Measurements from ENCODE around the gene BCDIN3D. TPM values are rescaled to one million over a fixed set of nuclear protein-coding genes. Genes with fewer than 3 reads are reported as not detected.

Gene BCDIN3D
- total RNA-seq, 1 donor from 2014 or later, result 5.4 TPM

- H3K4me3 ChIP-seq (ENCODE audit: low read depth, low read length), result no peak overlapping the region
- no peak for DNase-seq (ENCODE audit: low read depth)
- H3K36me3 ChIP-seq (ENCODE audit: control insufficient read depth, insufficient read depth, low read length), result peaks cover 3% of the 10 kb centered on the region
- no peaks in the 10 kb centered on the region for H3K27me3 ChIP-seq (ENCODE audit: control insufficient read depth, insufficient read depth, low read length)
- TF ChIP-seq CTCF (IDR thresholded peaks at IDR 0.05; ENCODE audit: insufficient read depth, low read length, poor library complexity, severe bottlenecking), result no peak
Observed at GRCh38 chr12:49797449-49797776, 45.5 kb downstream of the BCDIN3D start.

DNA sequence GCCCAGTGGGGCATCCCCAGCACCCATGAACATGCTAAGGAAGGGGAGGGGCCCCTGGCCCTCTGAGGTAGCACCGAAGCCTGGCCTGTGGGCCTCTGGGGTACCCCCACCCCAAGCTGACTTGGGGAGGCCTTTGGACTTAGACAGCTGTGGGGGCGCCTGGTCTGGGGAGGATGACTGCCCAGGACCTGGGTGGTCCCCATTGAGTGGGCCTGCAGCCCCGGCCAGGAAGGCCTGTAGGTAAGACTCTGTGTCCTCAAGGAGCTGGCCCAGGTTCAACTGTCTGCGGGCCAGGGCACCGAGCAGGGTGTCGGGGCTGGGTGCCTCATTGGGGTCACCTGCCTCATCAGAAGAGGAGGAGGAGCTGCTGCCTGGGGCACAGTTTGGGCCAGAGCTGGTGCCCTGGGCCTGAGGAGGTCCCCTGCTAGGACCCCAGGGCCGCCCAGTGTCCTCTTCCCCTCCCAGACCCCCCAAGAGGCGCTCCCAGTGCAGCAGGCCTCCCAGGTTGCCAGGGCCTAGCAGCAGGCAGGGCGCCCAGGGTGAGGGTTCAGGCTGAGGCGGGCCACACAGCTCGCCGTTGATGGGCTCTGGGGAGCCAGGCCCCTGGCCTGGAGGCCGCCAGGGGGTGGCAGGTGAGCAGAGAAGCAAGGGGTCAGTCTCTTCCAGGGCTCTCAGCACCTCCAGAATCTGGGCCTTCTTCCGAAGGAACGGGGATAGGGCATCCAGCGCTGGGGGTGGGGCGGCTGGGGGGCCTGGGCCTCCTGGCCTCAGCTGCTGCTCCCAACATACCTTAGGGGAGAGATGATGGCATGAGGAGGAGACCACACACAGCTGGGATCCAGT is 46.1 kb downstream of the BCDIN3D start:
- TF ChIP-seq CTCF (IDR thresholded peaks at IDR 0.05; ENCODE audit: insufficient read depth, low read length, poor library complexity, severe bottlenecking), result no peak
- Histone ChIP-seq H3K27me3 (ENCODE audit: control insufficient read depth, insufficient read depth, low read length) (no peaks in the 10 kb centered on the region), H3K4me3 (ENCODE audit: low read depth, low read length) (no peak overlapping the region), H3K36me3 (ENCODE audit: control insufficient read depth, insufficient read depth, low read length) (peaks cover 3% of the 10 kb centered on the region)
- DNase-seq (ENCODE audit: low read depth), result no peak

DNA sequence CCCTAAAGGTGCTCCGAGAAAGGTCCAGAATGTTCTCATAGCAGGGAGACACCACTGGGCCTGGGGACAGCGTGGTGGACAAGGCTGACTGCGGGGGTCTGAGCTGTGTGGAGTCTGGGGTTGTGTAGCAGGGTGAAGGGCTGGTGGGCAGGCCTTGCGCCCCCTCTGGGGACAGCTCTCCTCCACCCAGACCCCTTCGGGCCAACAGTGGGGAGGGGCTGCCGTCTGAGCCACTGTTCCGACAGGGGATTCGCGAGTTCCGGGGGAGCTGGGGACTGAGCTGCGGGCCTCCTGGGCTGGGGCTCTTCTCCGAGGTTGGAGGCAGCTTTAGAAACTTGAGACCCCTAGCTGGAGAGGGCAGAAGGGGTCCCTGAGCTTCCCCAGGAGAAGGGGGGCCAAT is 46.8 kb downstream of the BCDIN3D start:
- TF ChIP-seq CTCF (IDR thresholded peaks at IDR 0.05; ENCODE audit: insufficient read depth, low read length, poor library complexity, severe bottlenecking), result no peak
- no peaks in the 10 kb centered on the region for H3K27me3 ChIP-seq (ENCODE audit: control insufficient read depth, insufficient read depth, low read length)
- no peak overlapping the region for H3K4me3 ChIP-seq (ENCODE audit: low read depth, low read length)
- peaks cover 3% of the 10 kb centered on the region for H3K36me3 ChIP-seq (ENCODE audit: control insufficient read depth, insufficient read depth, low read length)
- DNase-seq (ENCODE audit: low read depth), result no peak

DNA sequence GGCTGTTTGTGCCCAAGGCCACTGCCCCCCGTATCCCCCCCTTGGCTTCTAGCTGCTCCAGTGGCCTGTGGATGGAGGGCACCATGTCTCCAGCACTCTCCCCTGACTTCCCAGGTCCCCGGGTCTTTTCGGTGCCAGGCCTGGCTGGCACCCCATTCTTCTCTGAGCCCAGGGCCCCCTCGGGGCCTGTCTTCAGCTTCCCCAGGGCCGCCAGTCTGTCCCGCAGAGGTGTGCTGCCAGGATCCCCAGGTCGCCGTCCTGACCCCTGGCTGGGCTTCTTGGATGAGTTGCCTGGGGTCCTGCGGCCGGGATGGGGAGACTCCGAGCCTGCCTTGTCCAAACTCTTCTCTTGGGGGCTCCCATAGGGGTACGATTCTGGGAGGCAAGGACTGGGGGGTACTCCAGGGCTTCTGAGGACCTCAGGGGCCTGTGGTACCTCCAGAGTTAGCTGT is 47.2 kb downstream of the BCDIN3D start:
- H3K36me3 ChIP-seq (ENCODE audit: control insufficient read depth, insufficient read depth, low read length), result peaks cover 3% of the 10 kb centered on the region
- TF ChIP-seq CTCF (IDR thresholded peaks at IDR 0.05; ENCODE audit: insufficient read depth, low read length, poor library complexity, severe bottlenecking), result no peak
- no peaks in the 10 kb centered on the region for H3K27me3 ChIP-seq (ENCODE audit: control insufficient read depth, insufficient read depth, low read length)
- no peak for DNase-seq (ENCODE audit: low read depth)
- no peak overlapping the region for H3K4me3 ChIP-seq (ENCODE audit: low read depth, low read length)

GRCh38 chr12:49794811-49795653 is 47.9 kb downstream of the BCDIN3D start:
- no peak for DNase-seq (ENCODE audit: low read depth)
- Histone ChIP-seq H3K4me3 (ENCODE audit: low read depth, low read length) (no peak overlapping the region), H3K27me3 (ENCODE audit: control insufficient read depth, insufficient read depth, low read length) (no peaks in the 10 kb centered on the region), H3K36me3 (ENCODE audit: control insufficient read depth, insufficient read depth, low read length) (peaks cover 3% of the 10 kb centered on the region)
- no peak for TF ChIP-seq CTCF (IDR thresholded peaks at IDR 0.05; ENCODE audit: insufficient read depth, low read length, poor library complexity, severe bottlenecking)
